Measurements from ENCODE around the gene DENND5A.

DENND5A gene

DNA sequence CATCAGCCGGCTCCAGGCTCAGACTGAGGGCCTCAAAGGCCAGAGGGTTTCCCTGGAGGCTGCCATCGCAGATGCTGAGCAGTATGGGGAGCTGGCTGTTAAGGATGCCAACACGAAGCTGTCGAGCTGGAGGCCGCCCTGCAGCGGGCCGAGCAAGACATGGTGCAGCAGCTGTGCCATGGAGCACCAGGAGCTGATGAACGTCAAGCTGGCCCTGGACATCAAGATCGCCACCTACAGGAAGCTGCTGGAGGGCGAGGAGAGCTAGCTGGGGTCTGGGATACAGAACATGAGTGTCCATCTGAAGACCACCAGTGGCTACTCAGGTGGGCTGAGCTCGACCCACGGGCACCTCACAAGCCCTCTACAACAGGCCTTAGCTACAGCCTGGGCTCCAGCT lies 169.7 kb downstream of the DENND5A start:
- DNase-seq (ENCODE audit: low read depth): no peak

DNA sequence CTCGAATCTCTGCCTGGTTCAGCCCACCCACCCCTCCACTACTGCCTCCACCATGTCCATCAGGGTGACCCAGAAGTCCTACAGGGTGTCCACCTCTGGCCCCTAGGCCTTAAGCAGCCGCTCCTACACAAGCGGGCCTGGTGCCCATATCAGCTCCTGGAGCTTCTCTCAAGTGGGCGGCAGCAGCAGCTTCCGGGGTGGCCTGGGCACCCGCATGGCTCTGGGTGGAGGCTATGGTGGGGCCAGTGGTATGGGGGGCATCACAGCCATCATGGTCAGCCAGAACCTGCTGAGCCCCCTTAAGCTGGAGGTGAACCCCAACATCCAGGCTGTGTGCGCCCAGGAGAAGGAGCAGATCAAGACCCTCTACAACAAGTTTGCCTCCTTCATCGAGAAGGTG lies 170.7 kb downstream of the DENND5A start:
- DNase-seq (ENCODE audit: low read depth): no peak

DNA sequence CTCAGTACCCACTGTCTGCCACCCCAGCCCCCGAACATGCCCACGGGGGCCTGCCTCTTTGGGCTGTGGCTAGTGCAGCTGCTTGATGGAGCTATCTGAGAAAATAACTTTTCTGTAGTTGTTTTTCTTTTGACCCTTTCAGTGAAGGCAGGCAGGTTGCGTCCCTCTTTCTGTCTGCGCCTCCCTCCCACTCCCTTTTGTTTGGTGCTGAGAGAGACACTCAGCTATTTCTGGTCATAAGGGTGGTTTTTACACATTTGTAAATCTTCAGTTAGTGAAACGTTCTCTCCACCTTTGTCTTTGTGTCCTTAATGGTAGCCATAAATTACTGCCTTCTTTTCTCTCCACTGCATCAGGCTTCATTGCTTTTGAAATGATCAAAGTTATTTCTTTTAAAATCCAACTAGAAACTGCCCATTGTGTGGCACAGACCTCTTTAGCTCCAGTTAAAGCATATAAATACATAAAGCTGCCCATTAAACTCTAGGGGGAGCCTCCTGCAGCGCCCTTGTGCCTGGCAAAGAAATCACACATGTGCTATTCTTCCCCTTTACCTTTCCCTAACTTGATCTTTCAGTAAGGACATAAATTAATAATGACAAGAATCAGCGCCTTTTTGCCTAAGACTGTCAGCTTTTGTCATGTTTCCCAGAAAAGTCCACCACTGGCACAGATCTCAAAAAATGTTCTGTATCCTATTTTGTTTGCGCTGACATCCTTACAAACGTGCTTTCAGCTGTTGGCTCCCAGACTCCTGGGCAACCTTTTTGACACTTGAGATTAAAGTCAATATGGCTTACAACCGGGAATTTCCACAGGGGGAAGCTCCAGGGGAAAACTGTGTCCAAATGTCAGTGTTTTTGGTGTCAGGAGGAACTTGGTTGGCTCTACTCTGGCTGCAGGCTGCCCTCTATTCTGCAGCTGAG lies 172.0 kb downstream of the DENND5A start:
- DNase-seq (ENCODE audit: low read depth): no peak

DNA sequence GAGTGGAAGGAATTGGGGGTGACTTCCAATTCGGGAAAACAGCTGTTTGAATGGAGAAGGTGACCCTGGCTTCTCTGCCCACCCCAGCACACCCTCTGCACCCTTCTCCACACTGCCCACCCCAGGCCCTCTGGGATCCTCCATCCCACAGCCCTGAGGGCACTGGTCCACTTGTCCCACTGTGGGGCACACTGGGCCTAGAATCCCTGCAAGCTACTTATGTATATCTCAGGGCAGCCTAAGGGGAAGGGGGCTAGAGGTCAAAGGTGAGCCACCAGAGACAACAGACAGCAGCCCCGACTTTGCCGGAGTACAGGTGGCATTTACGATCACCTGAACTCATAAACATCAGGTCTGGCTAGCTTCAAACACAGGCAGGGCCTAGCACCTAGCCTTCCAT lies 173.1 kb downstream of the DENND5A start:
- no peak for DNase-seq (ENCODE audit: low read depth)

GRCh38 chr11:9091044-9091922 lies 173.9 kb downstream of the DENND5A start, which contains the start of gene SCUBE2:
Gene SCUBE2, minus strand, starts transcription at chr11:9091599. Its CDS starts 71 bp downstream, at chr11:9091528.
- no peak for DNase-seq (ENCODE audit: low read depth)

GRCh38 chr11:9090488-9091043 lies 174.6 kb downstream of the DENND5A start:
- no peak for DNase-seq (ENCODE audit: low read depth)

DNA sequence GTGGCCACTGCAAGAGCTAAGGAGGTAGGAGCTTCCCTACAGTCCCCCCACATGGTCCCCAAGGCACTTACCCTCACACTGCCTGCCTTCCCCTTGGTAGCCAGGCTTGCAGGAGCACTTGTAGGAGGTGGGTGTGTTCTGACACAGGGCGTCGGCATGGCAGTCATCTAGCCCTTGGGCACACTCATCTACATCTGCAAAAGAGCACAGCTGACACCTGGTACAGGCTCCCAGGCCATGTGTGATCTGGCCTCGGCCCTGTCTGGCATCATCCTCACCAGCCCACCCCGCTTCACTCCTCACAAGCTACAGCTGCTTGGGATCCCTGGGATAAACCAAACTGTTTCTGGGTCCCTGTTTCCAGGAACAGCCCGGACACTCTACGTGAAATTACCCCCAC lies 175.5 kb downstream of the DENND5A start:
- no peak for DNase-seq (ENCODE audit: low read depth)

DNA sequence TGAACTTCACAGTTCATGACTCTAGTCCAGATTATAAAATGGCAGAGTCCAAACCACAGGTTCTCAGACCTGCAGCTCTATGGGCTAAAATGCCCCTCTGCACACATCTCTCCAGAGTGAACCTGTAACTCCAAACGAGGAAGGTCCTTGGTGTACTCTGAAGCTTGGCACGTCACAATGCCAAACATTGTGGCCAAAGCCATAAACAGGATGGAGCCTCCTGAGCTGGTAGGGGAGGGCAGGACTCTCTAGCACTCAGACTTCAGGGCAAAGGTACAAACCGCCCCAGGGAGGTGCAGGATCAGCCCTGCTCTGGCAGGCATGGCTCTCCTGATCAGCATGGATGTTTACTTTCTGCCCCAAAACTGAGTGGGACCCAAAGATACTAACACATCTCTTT lies 176.1 kb downstream of the DENND5A start:
- DNase-seq (ENCODE audit: low read depth): no peak
